GM12872 (cell line): Measurements from ENCODE around the gene TMPRSS11E.

Experiments
- CTCF ChIP-seq: IDR thresholded peaks from 3 replicates; pipeline ENCODE4 v1.5.1; 2011; ENCODE audit warnings: low read depth, mild to moderate bottlenecking, low read length, moderate library complexity; ENCODE audit not compliant: insufficient read depth

Gene TMPRSS11E

GRCh38 chr4:68499021-68499420 lies 51.8 kb downstream of the TMPRSS11E start:
- TF ChIP-seq CTCF, result no peak

GRCh38 chr4:68518889-68519288 lies 71.6 kb downstream of the TMPRSS11E start:
- TF ChIP-seq CTCF, result no peak

DNA sequence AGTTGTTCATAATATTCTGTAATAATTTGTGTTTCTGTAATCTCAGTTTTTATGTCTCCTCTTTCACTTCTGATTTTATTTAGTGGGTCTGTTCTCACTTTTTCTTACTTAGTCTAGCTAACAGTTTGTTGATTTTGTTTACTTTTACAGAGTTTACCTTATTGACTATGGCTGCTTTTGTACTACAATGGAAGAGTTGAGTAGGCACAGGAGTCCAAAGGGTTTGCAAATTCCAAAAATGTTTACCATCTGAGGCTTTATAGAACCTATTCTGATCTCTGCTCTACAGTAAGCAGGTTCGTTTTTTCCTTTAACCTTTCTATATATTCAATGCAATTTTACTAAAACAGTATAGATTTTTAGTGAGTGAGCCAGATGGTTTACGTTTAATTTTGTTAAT lies 73.7 kb downstream of the TMPRSS11E start:
- TF ChIP-seq CTCF, result no peak

- no peak for TF ChIP-seq CTCF
Measured at GRCh38 chr4:68535974-68536373, 88.7 kb downstream of the TMPRSS11E start.

DNA sequence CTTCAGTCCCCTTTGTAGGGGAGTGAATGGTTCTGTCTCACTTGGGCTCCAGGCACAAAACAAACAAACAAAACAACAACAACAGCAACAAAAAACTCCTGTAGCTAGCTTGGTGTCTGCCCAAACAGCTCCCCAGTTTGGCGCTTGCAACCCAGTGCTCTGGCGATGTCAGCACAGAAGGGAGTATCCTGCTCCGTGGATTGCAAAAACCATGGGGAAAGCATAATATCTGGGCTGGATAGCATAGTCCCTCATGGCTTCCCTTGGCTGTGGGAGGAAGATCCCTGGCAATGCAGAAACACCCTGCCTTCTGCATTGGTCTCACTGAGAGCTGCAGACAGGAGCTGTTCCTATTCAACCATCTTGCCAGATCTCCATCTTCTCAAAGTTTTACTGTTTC lies 89.1 kb downstream of the TMPRSS11E start:
- TF ChIP-seq CTCF, result no peak
